HG02610 (cell line): ENCODE measurements around the gene KLHL3.
"Not testable (repeated sequence)": the region's sequence is repeated elsewhere in the genome, so short reads cannot be mapped to it uniquely, and the experiment has no call there.

Source experiments
- ATAC-seq: cut with Tn5 transposase; IDR thresholded peaks from one replicate; pipeline ENCODE4 v1.9.1; 2021; ENCODE audit warnings: mild to moderate bottlenecking, moderate library complexity; ENCODE audit not compliant: unreplicated experiment

KLHL3 gene

GRCh38 chr5:137669811-137670210, 66.1 kb downstream of the KLHL3 start:
- ATAC-seq = no peak

GRCh38 chr5:137668637-137669036, 67.3 kb downstream of the KLHL3 start:
- no peak for ATAC-seq

- ATAC-seq = no peak
These were observed 68.5 kb downstream of the KLHL3 start for GRCh38 chr5:137667341-137667740.

GRCh38 chr5:137666901-137667300, 69.0 kb downstream of the KLHL3 start:
- no peak for ATAC-seq

- ATAC-seq = peak; percentile 37
These were observed 69.4 kb downstream of the KLHL3 start for GRCh38 chr5:137666461-137666850.

- peak; percentile 100 for ATAC-seq
These were observed 70.0 kb downstream of the KLHL3 start for GRCh38 chr5:137665678-137666460.

GRCh38 chr5:137660349-137660817, 75.5 kb downstream of the KLHL3 start:
- ATAC-seq = peak; percentile 83

GRCh38 chr5:137659209-137659608, 76.7 kb downstream of the KLHL3 start:
- ATAC-seq = no peak

GRCh38 chr5:137658324-137658723, 77.6 kb downstream of the KLHL3 start:
- ATAC-seq = no peak

- ATAC-seq = no peak
These were observed 78.8 kb downstream of the KLHL3 start for GRCh38 chr5:137657073-137657472.

GRCh38 chr5:137656558-137656957, 79.3 kb downstream of the KLHL3 start:
- ATAC-seq = no peak

GRCh38 chr5:137651022-137651421, 84.9 kb downstream of the KLHL3 start:
- no peak for ATAC-seq

- ATAC-seq = no peak
These were observed 86.5 kb downstream of the KLHL3 start for GRCh38 chr5:137649228-137649935.

GRCh38 chr5:137648361-137648760, 87.5 kb downstream of the KLHL3 start:
- no peak for ATAC-seq

GRCh38 chr5:137647401-137647800, 88.5 kb downstream of the KLHL3 start:
- ATAC-seq = no peak

GRCh38 chr5:137646761-137647160, 89.1 kb downstream of the KLHL3 start:
- ATAC-seq = no peak

GRCh38 chr5:137643081-137643480, 92.8 kb downstream of the KLHL3 start:
- ATAC-seq = not testable (repeated sequence)

- no peak for ATAC-seq
These were observed 93.8 kb downstream of the KLHL3 start for GRCh38 chr5:137642091-137642490.

- no peak for ATAC-seq
These were observed 94.7 kb downstream of the KLHL3 start for GRCh38 chr5:137641148-137641547.

GRCh38 chr5:137639645-137640044, 96.2 kb downstream of the KLHL3 start:
- ATAC-seq = no peak

- no peak for ATAC-seq
These were observed 97.0 kb downstream of the KLHL3 start for GRCh38 chr5:137638841-137639240.
